GM08714 (cell line): ENCODE data around the gene AXIN1.
A peak's percentile ranks its signal among the peaks of the same experiment; 100 is the strongest.
"Not testable (repeated sequence)": the region's sequence is repeated elsewhere in the genome, so short reads cannot be mapped to it uniquely, and the experiment has no call there.

Experiments used
- H3K4me3 ChIP-seq: fragments of 200-500 bp; sonication (Bioruptor generic); 2 replicates; pipeline ENCODE4 v1.5.1; 2014; ENCODE audit warnings: mild to moderate bottlenecking, low read length, inconsistent platforms
- ZNF274 ChIP-seq: IDR thresholded peaks from 2 replicates; pipeline ENCODE4 v1.6.1; 2012; ENCODE audit warnings: mild to moderate bottlenecking, low read depth, low read length

Gene AXIN1

DNA sequence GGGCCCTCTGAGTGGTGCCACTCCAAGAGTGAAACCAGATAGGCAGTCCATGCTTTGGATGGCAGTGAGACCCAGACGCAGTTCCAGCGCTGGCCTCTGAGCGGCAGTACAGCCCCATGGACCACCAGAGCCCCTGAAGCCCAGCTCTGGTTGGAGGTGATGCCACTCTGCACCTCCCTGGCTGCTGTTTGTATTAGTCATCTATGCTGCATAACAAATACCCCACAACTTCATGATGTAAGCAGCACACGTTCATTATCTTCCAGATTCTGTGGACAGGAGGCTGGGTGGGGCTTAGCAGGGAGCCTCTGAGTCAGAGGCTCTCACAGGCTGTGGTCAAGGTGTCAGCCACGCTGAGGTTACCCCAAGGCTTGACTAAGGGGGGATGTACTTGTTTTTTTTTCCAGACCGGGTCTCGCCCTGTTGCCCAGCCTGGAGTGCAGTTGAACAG, 39.4 kb upstream of the AXIN1 start:
- H3K4me3 ChIP-seq, result no peak overlapping the region
- no peak for TF ChIP-seq ZNF274

DNA sequence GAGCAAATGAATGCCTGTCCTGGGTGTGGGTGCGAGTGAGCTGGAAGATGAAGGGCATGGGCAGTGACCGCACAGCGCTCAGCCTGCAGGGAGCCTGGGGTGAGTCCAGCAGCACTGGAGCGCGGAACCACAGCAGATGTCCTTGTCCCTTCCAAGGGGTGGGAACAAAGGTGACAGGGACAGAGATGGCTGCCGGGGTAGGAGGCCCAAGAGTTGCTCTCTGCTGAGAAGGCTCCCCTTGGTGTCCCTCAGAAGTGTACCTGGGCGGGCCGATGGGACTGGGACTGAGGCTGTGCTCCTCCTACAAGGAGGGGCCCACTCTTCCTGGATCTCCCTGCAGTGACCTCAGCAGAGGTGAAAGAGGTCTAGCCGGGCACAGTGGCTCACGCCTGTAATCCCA, 36.8 kb upstream of the AXIN1 start:
- H3K4me3 ChIP-seq, result no peak overlapping the region
- no peak for TF ChIP-seq ZNF274

DNA sequence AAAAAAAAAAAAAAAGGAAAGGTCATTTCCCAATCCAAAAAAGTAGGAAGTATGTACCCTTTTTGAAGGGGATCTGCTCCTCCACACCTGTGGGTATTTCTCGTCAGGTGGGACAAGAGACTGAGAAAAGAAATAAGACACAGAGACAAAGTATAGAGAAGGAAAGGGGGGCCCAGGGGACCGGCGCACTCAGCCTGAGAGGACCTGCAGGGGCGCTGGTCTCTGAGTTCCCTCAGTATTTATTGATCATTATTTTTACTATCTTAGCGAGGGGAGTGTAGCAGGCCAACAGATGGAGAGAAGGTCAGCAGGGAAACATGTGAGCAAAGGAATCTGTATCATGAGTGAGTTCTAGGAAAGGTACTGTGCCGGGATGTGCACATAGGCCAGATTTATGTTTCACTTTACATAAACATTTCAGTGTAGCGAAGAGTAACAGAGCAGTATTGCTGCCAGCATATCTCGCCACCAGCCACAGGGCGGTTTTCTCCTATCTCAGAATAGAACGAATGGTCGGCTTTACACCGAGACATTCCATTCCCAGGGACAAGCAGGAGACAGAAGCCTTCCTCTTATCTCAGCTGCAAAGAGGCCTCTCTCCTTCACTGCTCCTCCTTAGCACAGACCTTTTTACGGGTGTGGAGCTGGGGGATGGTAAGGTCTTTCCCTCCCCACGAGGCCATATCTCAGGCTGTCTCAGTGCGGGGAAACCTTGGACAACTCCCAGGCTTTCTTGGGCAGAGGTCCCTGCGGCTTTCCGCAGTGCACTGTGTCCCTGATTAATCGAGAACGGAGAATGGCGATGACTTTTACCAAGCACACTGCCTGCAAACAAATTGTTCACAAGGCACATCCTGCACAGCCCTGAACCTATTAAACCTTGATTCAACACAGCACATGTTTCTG, 35.5 kb upstream of the AXIN1 start:
- not testable (repeated sequence) for H3K4me3 ChIP-seq

DNA sequence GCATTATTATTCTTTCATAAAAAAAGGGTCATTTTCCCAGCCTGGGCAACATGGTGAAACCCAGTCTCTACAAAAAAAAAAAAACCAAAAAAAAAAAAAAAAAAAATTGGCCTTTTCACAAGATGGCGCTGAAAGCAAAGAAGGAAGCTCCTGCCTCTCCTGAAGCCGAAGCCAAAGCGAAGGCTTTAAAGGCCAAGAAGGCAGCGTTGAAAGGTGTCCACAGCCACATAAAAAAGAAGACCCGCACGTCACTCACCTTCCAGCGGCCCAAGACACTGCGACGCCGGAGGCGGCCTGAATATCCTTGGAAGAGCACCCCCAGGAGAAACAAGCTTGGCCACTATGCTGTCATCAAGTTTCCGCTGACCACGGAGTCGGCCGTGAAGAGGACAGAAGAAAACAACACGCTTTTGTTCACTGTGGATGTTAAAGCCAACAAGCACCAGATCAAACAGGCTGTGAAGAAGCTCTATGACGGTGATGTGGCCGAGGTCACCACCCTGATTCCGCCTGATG, 34.2 kb upstream of the AXIN1 start:
- H3K4me3 ChIP-seq, result no peak overlapping the region
- TF ChIP-seq ZNF274, result no peak

DNA sequence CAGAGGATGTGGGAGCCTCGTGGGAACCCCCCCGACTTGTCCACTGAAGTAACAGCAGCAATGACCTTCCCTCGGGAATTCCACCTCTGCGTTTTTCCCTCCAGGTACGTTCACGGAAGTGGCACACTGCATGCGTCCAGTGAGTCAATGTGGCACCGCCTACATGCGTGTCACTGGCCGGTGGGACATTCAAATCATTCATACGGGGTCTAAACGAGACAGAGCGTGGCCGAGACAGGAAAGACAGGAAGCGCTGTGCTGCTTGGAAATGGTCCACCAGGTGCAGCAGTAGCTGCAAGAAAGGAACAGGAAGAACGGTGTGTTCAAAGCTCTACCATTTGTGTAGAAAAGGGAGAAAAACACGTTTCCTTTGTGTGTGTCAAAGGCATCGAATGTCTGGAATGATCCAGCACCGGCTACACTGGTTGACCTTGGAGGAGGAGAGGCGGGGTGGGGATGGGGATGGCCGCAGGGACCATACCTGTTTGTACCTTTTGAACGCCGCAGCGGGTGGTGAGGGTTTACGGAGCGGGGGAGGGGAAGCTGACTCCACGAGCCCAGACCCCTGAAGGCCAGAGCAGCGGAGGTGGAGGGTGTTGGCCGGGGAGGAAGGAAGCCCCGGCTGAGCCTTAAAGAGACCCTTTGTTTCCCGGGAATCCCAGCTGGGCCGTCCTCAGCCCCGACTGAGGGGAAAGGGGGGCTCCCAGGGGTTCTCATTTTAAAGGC, 31.0 kb upstream of the AXIN1 start:
- H3K4me3 ChIP-seq, result peak overlapping the region; percentile 84; the same call in 1 of the 2 replicates
- no peak for TF ChIP-seq ZNF274

DNA sequence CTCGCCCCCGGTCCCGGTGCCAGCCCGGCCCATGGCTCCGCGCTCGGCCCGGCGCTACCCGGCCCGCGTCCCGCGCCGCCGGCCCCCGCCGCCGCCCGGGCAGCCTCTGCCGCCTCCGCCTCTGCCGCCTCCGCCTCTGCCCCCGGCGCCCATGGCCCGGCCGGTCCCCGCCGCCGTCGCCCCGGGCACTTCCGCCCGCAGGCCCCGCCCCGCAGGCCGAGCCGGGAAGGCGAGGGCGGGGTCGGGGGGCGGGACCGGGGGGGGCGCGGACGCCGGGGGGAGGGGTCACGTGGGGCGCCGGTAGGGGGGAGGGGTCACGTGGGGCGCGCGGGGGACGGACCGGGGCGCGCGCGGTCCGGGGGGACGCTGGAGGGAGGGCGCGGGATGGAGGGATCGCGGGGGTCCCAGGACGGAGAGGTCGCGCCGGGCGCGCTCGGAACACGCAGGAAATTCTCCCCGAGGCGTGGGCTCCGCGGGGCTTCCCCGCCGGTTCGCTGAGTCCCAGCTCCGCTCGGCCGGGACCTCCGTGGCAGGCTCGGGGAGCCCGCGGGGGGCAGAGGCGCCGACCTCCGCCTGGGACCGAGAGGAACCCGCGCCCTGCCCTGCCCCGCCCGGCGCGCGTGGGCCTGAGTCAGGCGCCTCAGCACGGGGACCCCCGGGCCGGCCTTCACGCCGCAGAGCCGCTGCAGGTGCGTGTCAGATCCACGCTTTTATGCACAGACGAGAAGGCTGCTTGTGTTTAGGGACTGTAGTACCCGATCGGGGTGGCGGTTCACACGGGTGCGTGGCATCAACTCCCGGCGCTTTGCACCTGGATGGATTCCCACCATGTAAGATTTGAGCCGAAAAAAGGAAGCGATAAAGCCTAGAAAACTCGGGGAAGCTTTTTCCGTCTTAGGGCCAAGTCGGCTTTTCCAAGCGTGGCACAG, 29.5 kb upstream of the AXIN1 start, which contains the start of gene PGAP6:
TSS of gene PGAP6 (minus strand) at position 190 of the 929 bp plus-strand sequence. CDS start at position 33, 157 bp downstream.
- H3K4me3 ChIP-seq, result peak within 1 kb of the TSS; percentile 84
- TF ChIP-seq ZNF274, result no peak

DNA sequence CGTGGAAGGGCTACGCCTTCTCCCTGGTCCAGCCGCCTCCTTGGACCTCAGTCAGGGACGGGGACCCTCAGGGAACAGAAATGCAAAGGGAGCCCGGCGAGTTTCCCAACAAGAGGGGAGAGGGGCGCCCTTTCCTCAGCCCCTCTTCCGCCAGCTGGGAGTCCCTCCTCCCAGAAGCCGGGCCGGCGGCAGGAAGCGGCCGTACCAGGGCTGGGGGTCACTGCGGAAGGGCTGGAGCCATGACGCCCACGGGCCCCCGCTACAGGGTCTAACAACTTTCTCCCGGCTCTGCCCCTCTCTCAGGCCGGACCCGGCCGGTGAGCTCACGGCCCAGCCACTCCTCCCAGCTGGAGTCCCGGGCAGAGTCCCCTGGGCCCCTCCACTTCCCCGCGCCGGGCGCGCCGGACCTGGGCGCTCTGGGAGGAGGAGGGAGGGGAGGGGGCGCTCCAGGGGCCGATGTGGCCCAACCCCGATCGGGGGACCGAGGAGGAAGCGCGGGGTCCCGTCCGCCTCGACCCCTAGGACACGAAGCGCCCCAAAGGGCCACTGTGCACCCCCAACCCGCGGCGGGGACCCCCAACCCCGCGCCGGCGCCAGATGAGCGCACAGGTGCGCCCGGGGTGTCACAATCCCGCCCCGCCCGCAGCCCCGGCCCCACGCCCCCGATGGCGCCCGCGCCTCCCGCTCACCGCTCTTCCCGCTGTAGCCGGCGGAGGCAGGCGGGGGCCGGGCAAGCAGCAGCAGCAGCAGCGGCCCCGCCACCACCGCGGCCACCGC, 28.7 kb upstream of the AXIN1 start:
- peak overlapping the region; percentile 79 for H3K4me3 ChIP-seq
- no peak for TF ChIP-seq ZNF274

DNA sequence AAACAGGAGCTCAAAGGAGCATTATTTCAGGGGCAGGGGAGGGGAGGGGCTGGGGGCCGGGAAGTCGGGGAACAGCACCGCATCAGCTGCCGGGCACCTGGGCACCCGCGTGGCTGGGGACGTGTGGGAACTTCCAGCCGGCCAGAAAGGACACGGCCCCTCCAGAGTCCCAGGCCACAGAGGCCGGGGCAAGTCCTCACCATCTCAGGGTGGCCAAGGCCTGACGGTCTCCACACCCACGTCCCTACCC, 28.2 kb upstream of the AXIN1 start:
- peak overlapping the region; percentile 79 for H3K4me3 ChIP-seq
- no peak for TF ChIP-seq ZNF274

DNA sequence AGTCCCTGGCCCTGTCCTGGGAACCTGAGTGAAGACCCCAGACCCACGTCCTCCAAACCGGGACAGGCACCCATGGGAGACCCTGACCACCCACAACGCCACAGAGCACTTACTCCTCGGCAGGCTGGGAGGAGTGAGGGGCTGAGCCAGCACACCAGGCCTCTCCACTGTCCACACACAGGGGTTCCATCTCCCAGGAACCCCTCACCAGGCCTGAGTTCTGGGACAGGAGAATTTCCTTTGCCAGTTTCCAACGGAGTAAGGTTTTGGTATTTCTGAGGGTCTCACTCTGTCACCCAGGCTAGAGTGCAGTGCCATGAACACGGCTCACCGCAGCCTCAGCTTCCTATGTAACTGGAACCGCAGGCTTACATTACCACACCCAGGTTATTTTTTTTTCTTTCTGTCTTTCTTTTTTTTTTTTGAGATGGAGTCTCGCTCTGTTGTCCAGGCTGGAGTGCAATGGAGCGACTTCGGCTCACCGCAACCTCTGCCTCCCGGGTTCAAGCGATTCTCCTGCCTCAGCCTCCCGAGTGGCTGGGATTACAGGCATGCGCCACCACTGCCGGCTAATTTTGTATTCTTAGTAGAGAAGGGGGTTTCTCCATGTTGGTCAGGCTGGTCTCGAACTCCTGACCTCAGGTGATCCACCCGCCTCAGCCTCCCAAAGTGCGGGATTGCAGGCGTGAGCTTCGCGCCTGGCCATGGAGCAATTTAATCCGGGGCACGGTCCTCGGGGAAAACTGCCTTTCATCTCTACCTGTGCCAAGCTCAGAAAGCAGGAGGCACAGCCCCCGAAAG, 27.6 kb upstream of the AXIN1 start:
- H3K4me3 ChIP-seq, result peak overlapping the region; percentile 79; the same call in 1 of the 2 replicates

DNA sequence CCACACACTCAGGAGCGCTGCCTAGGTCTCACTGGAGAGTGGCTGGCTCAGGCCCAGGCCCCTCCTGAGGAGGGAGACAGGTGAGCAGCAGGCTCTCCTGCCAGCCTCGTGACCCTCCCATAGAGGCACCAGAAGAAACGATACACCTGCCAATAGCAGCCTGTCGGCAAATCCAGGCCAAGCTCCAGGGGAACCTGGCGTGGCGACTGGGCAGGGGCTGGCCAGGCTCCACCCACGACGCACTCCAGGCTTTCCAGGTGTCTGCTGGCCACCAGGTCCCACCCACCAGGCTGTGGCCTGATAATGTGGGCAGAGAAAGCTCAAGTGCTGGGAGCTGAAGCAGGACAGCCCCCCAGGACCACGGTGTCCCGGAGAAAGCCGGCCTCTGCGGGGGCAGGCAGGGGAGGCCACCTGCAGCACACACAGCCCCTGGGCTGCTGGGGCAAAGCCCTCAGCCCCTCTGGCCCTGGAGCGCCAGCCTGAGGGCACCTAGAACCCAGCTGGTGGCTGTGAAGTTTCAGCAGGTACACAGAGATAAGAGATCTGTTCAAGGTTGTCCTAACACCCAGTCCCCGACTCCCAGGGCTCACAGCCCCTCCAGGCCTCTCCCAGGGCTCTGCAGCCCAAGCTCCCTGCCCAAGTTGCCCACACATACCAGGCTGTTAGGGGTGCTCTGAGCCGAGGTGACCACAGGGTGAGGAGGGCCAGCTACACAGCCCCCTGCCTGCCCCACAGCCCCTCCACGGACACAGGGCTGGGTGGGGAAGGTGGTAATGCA, 26.8 kb upstream of the AXIN1 start:
- no peak overlapping the region for H3K4me3 ChIP-seq
- TF ChIP-seq ZNF274, result no peak

More for the DNA sequence above, 27.6 kb upstream of the AXIN1 start:
- TF ChIP-seq ZNF274, result no peak

DNA sequence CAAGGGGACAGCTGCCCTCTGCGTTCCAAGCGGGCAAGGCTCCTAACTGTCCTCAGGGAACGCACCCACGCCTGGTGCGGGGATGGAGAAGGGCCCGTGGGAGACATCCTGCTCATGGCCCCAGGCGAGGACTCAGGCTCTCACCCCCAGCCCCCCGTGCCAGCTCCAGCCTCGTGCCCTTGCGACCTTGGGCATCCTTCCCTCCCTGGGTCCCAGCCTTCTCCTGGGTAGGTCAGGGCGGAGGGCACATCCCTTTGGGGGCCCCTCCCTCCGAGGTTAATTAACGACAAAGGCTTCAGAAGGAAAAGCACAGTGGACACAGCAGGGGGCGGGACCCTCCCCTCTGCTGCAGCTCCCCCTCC, 26.3 kb upstream of the AXIN1 start:
- no peak for TF ChIP-seq ZNF274
- no peak overlapping the region for H3K4me3 ChIP-seq

DNA sequence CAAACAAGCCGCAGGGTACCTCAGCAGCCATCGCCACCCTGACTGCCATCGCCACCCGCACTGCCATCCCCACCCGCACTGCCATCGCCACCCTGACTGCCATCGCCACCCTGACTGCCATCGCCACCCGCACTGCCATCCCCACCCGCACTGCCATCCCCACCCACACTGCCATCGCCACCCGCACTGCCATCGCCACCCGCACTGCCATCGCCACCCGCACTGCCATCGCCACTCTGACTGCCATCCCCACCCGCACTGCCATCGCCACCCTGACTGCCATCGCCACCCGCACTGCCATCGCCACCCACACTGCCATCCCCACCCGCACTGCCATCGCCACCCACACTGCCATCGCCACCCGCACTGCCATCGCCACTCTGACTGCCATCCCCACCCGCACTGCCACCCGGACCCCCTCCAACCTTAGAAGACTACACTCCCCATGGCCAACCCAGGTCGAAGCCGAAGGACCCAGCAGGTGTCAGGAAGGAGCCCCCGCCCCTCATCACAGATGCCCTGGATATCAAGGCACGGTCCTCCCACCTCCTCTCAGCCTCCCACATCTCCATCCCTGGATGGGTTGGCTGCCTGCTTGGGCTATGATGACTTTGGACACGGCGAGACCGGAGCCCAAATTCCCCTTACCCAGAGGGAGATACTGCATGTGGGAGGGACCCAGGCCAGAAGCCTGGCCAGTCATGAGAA, 25.7 kb upstream of the AXIN1 start:
- H3K4me3 ChIP-seq, result not testable (repeated sequence)
